Erythroblast (primary cell): ENCODE data around the gene CHTF8.

Experiments used
- GATA1 ChIP-seq: IDR thresholded peaks from 2 replicates; pipeline ENCODE4 v1.6.1; 2011; ENCODE audit warnings: low read depth, mild to moderate bottlenecking, control low read depth, low read length, moderate library complexity
- POLR2A ChIP-seq: IDR thresholded peaks from 2 replicates; pipeline ENCODE4 v1.6.1; 2011; ENCODE audit warnings: mild to moderate bottlenecking, low read length

DNA sequence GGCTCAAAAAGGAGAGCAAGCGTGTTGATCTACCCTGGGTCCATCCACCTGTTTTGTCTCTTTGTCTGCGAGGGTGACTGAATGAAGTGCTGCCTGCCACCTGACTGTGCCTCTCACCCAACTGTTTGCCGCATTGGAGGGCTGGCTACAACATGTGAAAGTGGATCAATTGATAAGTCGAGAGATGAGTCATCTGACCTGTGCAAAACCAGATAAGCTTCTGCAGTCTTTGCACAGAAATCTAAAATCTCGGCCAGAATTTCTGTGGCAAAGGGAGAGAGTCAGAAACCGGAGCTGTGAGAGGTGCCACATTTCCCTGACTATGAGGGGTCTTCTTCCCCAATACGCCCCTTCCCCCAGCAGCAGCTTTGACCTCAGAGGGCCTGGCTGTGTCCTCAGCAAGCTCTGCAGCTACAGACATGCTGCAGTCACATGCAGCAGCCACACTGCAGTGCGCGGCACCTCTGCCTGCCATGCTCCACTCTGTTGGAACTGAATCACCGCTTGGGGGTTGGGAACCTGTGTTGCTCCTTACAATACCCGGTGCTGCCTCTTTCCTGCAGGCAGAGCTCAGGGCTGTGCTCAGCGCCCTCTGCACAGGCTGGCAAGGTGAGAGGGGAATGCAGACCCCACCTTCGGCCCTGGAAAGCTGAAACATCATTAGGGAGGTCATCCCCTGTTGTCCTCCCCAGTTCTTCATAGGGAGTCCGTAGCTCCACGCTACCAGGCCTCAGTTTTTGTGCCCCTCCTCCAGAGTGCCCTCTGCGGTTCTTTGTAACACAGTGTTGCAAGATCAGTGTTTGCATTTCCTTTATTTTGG lies 43.1 kb downstream of the CHTF8 start:
- TF ChIP-seq POLR2A (no peak), GATA1 (no peak)
